ENCODE data around the gene MYLK2.
A peak's percentile ranks its signal among the peaks of the same experiment; 100 is the strongest.

MYLK2 gene

DNA sequence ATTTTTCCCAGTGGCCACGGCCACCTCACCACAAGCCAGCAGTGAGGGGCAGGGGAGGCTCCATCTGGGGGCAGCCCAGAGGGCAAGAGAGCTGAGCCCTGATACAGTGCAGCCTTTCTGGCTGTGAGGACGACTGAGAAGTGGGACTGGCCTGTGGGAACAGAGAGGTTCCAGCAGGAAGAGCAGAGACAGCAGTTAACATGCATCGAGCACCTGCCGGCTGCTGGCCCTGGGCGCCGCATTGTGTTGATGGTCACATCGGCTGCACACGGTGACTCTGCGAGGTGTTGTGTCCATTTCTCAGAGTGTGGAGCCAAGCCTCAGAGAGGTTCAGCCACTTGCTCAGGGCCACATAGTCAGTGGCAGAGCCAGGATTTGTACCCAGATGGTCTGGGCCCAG is 16.4 kb downstream of the MYLK2 start:
- no peak for TF ChIP-seq CTCF (IDR thresholded peaks at IDR 0.05; ENCODE audit: unreplicated experiment in 3 of 3)
- no peak overlapping the region for H3K4me3 Mint-ChIP-seq
- no peaks in the 10 kb centered on the region for H3K36me3 Mint-ChIP-seq (ENCODE audit: low read depth)
- no peaks in the 10 kb centered on the region for H3K27me3 Mint-ChIP-seq (ENCODE audit: low read depth)
- H3K27ac Mint-ChIP-seq: peak overlapping the region in 2 of 3 experiments; percentile 44 to 88
- H3K4me1 Mint-ChIP-seq: peaks cover 30% of the 10 kb centered on the region
- no peaks in the 10 kb centered on the region for H3K9me3 Mint-ChIP-seq

DNA sequence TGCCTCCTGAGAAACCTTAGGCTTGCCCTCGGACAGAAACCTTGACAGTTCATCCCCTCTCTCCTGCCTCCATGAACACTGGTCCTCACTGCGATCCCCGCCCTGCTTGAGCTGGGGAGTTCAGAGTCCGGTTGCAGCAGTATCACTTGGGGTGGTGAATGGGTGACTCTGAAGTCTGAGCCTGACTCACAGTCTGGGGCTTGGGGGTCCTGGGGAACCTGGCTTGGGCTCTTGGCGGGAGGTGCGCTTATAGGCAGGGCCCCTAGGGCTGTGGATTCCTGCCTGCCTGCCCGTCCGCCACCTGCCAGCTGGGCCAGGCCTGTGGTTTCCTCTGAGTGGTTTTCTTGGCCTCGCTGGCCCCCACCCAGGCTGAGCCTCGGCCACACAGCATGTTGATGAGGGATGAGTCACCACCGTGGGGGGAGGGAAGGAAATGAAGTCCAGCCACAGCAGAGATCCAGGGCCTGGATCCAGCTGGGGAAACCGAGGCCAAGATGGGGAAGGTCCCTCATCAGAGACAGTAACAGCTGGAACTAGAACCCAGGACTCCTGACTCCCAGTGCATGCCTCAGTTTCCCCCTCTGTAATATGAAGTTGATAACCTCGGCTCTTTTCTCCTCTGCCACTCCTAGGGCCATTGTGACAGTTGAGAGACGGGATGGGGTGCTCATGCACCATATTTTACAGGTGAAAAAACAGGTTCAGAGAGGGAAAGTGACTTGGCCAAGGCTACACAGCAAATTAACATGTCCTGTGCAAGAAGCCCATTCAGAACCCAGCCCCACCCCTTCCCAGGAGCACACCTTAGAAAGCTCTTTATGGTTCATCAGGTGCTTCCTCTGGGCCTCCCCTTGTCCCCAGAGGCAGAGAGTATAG is 17.1 kb downstream of the MYLK2 start:
- no peaks in the 10 kb centered on the region for H3K9me3 Mint-ChIP-seq
- TF ChIP-seq CTCF (IDR thresholded peaks at IDR 0.05; ENCODE audit: unreplicated experiment in 3 of 3): no peak
- H3K4me1 Mint-ChIP-seq: peaks cover 35% of the 10 kb centered on the region
- H3K27me3 Mint-ChIP-seq (ENCODE audit: low read depth): peaks cover 3% of the 10 kb centered on the region
- H3K36me3 Mint-ChIP-seq (ENCODE audit: low read depth): no peaks in the 10 kb centered on the region
- H3K27ac Mint-ChIP-seq: peak overlapping the region in 2 of 3 experiments; percentile 33 to 88
- no peak overlapping the region for H3K4me3 Mint-ChIP-seq

- Mint-ChIP-seq H3K9me3 (no peaks in the 10 kb centered on the region), H3K36me3 (ENCODE audit: low read depth) (no peaks in the 10 kb centered on the region), H3K4me1 (peaks cover 41% of the 10 kb centered on the region), H3K27me3 (ENCODE audit: low read depth) (peaks cover 3% of the 10 kb centered on the region), H3K4me3 (no peak overlapping the region), H3K27ac (peak overlapping the region in 1 of 3 experiments; percentile 88)
- no peak for TF ChIP-seq CTCF (IDR thresholded peaks at IDR 0.05; ENCODE audit: unreplicated experiment in 3 of 3)
Measured at GRCh38 chr20:31836853-31837608, 17.9 kb downstream of the MYLK2 start.

- no peaks in the 10 kb centered on the region for H3K9me3 Mint-ChIP-seq
Measured at GRCh38 chr20:31837896-31838397, 18.8 kb downstream of the MYLK2 start.

DNA sequence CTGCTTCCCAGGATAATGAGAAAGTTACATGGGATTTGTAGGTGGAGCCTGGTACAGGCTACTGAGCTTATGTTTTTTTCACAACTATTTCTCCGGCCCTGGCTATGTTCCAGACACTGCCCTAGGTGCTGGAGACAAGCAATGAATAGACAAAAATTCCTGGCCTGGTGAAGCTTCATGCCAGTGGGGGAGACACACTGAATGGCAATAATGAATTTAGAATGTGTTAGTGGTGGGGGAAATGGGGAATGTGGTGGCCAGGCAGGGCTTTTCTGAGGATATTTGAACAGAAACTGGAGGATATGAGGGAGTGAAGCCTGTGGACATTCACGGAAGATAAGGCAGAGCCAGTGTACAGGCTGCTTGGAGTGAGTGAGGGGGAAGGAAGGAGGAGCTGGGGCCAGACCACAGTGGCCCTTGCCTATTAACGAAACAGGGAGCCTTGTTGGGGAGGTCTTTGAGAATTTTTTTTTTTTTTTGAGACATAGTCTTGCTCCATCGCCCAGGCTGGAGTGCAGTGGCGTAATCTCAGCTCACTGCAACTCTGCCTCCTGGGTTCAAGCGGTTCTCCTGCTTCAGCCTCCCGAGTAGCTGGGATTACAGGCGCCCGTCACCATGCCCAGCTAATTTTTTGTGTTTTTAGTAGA is 19.6 kb downstream of the MYLK2 start:
- Mint-ChIP-seq H3K4me1 (peaks cover 49% of the 10 kb centered on the region), H3K27me3 (ENCODE audit: low read depth) (peaks cover 3% of the 10 kb centered on the region), H3K9me3 (no peaks in the 10 kb centered on the region), H3K36me3 (ENCODE audit: low read depth) (no peaks in the 10 kb centered on the region), H3K4me3 (no peak overlapping the region), H3K27ac (no peak overlapping the region)
- TF ChIP-seq CTCF (IDR thresholded peaks at IDR 0.05; ENCODE audit: unreplicated experiment in 3 of 3): no peak

More at GRCh38 chr20:31837896-31838397, 18.8 kb downstream of the MYLK2 start:
- Mint-ChIP-seq H3K4me1 (peaks cover 49% of the 10 kb centered on the region), H3K27ac (no peak overlapping the region), H3K27me3 (ENCODE audit: low read depth) (peaks cover 3% of the 10 kb centered on the region), H3K36me3 (ENCODE audit: low read depth) (no peaks in the 10 kb centered on the region), H3K4me3 (no peak overlapping the region)
- TF ChIP-seq CTCF (IDR thresholded peaks at IDR 0.05; ENCODE audit: unreplicated experiment in 3 of 3): no peak

Data from nephron (organoid).